Hepatocyte (in vitro differentiated cells): Measurements from ENCODE around the gene MYBPC1. TPM values are rescaled to one million over a fixed set of nuclear protein-coding genes. Genes with fewer than 3 reads are reported as not detected.

Experiments
- DNase-seq: peaks from one replicate; pipeline ENCODE4 v3.0.0-alpha.2; 2016; ENCODE audit warnings: low spot score
- H2AFZ ChIP-seq: fragments of 200-600 bp; sonication (generic); 2 replicates; pipeline ENCODE4 v1.6.0; 2016; ENCODE audit warnings: antibody characterized with exemption, mild to moderate bottlenecking
- H3K27ac ChIP-seq: fragments of 200-600 bp; sonication (generic); 2 replicates; pipeline ENCODE4 v1.5.1; 2016; ENCODE audit warnings: mild to moderate bottlenecking
- H3K27me3 ChIP-seq: fragments of 200-600 bp; sonication (generic); 2 replicates; pipeline ENCODE4 v1.6.1; 2016
- H3K36me3 ChIP-seq: fragments of 200-600 bp; sonication (generic); replicated peaks from 2 replicates; pipeline ENCODE4 v1.5.1; 2016; ENCODE audit warnings: low read depth; ENCODE audit not compliant: insufficient read depth
- H3K4me1 ChIP-seq: fragments of 200-600 bp; sonication (generic); 2 replicates; pipeline ENCODE4 v1.5.1; 2016; ENCODE audit warnings: mild to moderate bottlenecking, moderate library complexity; ENCODE audit not compliant: insufficient read depth
- H3K4me2 ChIP-seq: fragments of 200-600 bp; sonication (generic); 2 replicates; pipeline ENCODE4 v1.6.0; 2016
- H3K4me3 ChIP-seq: fragments of 200-600 bp; sonication (generic); 2 replicates; pipeline ENCODE4 v1.5.1; 2016; ENCODE audit warnings: mild to moderate bottlenecking
- H3K79me2 ChIP-seq: fragments of 200-600 bp; sonication (generic); 2 replicates; pipeline ENCODE4 v1.6.0; 2017; ENCODE audit warnings: mild to moderate bottlenecking
- H3K9me2 ChIP-seq: fragments of 200-600 bp; sonication (generic); replicated peaks from 2 replicates; pipeline ENCODE4 v1.6.0; 2017; ENCODE audit warnings: mild to moderate bottlenecking; ENCODE audit not compliant: insufficient read depth
- H3K9me3 ChIP-seq: fragments of 200-600 bp; sonication (generic); 2 replicates; pipeline ENCODE4 v1.5.1; 2016; ENCODE audit warnings: low read depth, mild to moderate bottlenecking
- H4K20me1 ChIP-seq: fragments of 200-600 bp; sonication (generic); 2 replicates; pipeline ENCODE4 v1.6.0; 2016; ENCODE audit warnings: mild to moderate bottlenecking; ENCODE audit not compliant: insufficient read depth, poor library complexity, severe bottlenecking
- CTCF ChIP-seq: fragments of 200-600 bp; sonication (generic); IDR thresholded peaks from 2 replicates; pipeline ENCODE4 v1.5.1; 2016; ENCODE audit warnings: antibody characterized with exemption, mild to moderate bottlenecking; ENCODE audit not compliant: poor library complexity
- EZH2 ChIP-seq: fragments of 200-600 bp; sonication (generic); IDR thresholded peaks from 2 replicates; pipeline ENCODE4 v1.6.1; 2016; ENCODE audit warnings: antibody characterized with exemption, mild to moderate bottlenecking, borderline replicate concordance
- EZH2phosphoT487 ChIP-seq: fragments of 200-600 bp; sonication (generic); IDR thresholded peaks from one replicate; pipeline ENCODE4 v1.6.1; 2018; ENCODE audit warnings: antibody characterized with exemption, mild to moderate bottlenecking, low read depth, moderate library complexity; ENCODE audit not compliant: unreplicated experiment, severe bottlenecking
- WGBS: methylation state at CpG from one replicate; pipeline ENCODE4 v1.1.6; 2016; ENCODE audit warnings: low lambda C conversion rate; ENCODE audit errors: missing lambda C conversion rate; 5-methylcytosine and 5-hydroxymethylcytosine counted together
- polyA plus RNA-seq: library from polyadenylated mRNA; unstranded; fragments of >200 nt; fragmentation: Nextera tagmentation; extraction: Ambion mirVana; gene quantifications from 2 replicates; pipeline ENCODE4 v1.2.1, GENCODE V29; 2016
- total RNA-seq: library from RNA; depleted of rRNA; stranded (reverse); fragments of >200 nt; gene quantifications from 2 replicates; pipeline ENCODE4 v1.2.3, GENCODE V29; 2014

Gene MYBPC1
- total and polyA plus RNA-seq, 2 experiments from 2014 or later, result 1.7 to 3.4 TPM

GRCh38 chr12:101650346-101651117 lies 55.8 kb downstream of the MYBPC1 start:
- Histone ChIP-seq H2AFZ (no peak overlapping the region), H3K27ac (no peak overlapping the region), H3K4me2 (no peak overlapping the region), H3K36me3 (no peaks in the 10 kb centered on the region), H3K4me3 (no peak overlapping the region), H3K9me2 (no peaks in the 10 kb centered on the region), H4K20me1 (no peaks in the 10 kb centered on the region), H3K79me2 (no peaks in the 10 kb centered on the region), H3K27me3 (no peaks in the 10 kb centered on the region), H3K4me1 (no peaks in the 10 kb centered on the region), H3K9me3 (no peaks in the 10 kb centered on the region)
- TF ChIP-seq CTCF (no peak), EZH2phosphoT487 (no peak), EZH2 (no peak)
- no peak for DNase-seq
- 90% methylated on average over 4 of the region's 4 CpGs for WGBS

DNA sequence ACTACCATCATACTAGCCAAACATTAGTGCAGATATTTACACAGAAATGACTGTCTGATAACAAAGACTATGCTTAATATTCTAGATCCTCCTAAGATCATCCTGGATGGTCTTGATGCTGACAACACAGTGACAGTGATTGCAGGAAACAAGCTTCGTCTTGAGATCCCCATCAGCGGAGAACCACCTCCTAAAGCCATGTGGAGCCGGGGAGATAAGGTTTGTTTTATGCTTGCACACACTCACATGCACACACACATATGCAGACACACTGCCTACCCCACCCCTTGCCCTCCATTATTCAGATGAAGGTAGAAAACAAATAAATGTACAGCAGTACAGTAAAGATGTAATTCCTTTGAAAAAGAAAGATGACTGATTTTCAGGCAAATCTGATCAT lies 58.3 kb downstream of the MYBPC1 start:
- Histone ChIP-seq H3K9me2 (peaks cover 5% of the 10 kb centered on the region), H3K27ac (no peak overlapping the region), H3K4me3 (no peak overlapping the region), H3K4me2 (no peak overlapping the region), H3K4me1 (no peaks in the 10 kb centered on the region), H4K20me1 (no peaks in the 10 kb centered on the region), H3K79me2 (no peaks in the 10 kb centered on the region), H3K27me3 (no peaks in the 10 kb centered on the region), H3K9me3 (no peaks in the 10 kb centered on the region), H2AFZ (no peak overlapping the region), H3K36me3 (no peaks in the 10 kb centered on the region)
- WGBS, result 56% methylated on average over 3 of the region's 3 CpGs
- DNase-seq, result no peak
- TF ChIP-seq EZH2phosphoT487 (no peak), CTCF (no peak), EZH2 (no peak)

DNA sequence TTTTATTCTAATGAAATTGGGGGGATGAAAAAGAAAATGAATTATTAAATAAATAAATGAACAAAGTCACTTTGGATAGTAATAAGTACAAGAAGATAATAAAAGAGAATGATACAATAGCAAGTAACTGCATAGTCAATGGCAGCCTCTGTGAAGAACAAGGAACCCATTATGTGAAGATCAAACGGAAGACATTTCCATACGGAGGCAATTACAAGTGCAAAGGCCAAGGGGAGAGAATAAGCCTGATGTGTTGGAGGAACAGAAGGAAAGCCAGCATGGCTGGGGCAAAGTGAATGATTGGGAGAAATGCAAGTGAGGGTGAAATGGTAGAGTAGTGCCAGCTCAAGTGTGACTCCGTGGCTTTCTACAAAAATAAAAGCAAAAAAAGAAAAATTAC lies 58.7 kb downstream of the MYBPC1 start:
- 32% methylated on average over 3 of the region's 3 CpGs for WGBS
- Histone ChIP-seq H3K36me3 (no peaks in the 10 kb centered on the region), H3K4me1 (no peaks in the 10 kb centered on the region), H3K4me2 (no peak overlapping the region), H3K79me2 (no peaks in the 10 kb centered on the region), H3K4me3 (no peak overlapping the region), H3K9me3 (no peaks in the 10 kb centered on the region), H3K27ac (no peak overlapping the region), H4K20me1 (no peaks in the 10 kb centered on the region), H3K9me2 (peaks cover 5% of the 10 kb centered on the region), H2AFZ (no peak overlapping the region), H3K27me3 (no peaks in the 10 kb centered on the region)
- no peak for DNase-seq
- TF ChIP-seq CTCF, result no peak
- no peak for TF ChIP-seq EZH2
- no peak for TF ChIP-seq EZH2phosphoT487
